Kasumi-1 (cell line): ENCODE measurements around the gene SH2D3C.
"Not testable (repeated sequence)": the region's sequence is repeated elsewhere in the genome, so short reads cannot be mapped to it uniquely, and the experiment has no call there.

Source experiments
- DNase-seq, 2 experiments: peaks; one replicate each; lab custom pipeline; 2025; lab: John Stamatoyannopoulos, UW

SH2D3C gene

GRCh38 chr9:127763918-127764384 is 14.5 kb downstream of the SH2D3C start:
- peak in 1 of 2 experiments; percentile 12 for DNase-seq

GRCh38 chr9:127762111-127762676 is 16.3 kb downstream of the SH2D3C start:
- peak; percentile 22 to 23 for DNase-seq

- no peak for DNase-seq
These were observed 16.9 kb downstream of the SH2D3C start for GRCh38 chr9:127761491-127761956.

GRCh38 chr9:127761061-127761460 is 17.4 kb downstream of the SH2D3C start:
- no peak for DNase-seq

- no peak for DNase-seq
These were observed 19.6 kb downstream of the SH2D3C start for GRCh38 chr9:127758843-127759242.

- not testable (repeated sequence) for DNase-seq
These were observed 21.7 kb downstream of the SH2D3C start for GRCh38 chr9:127756776-127757175.

GRCh38 chr9:127756233-127756632 is 22.2 kb downstream of the SH2D3C start:
- no peak for DNase-seq

GRCh38 chr9:127755061-127756060 is 23.1 kb downstream of the SH2D3C start:
- no peak for DNase-seq

GRCh38 chr9:127754099-127755060 is 24.1 kb downstream of the SH2D3C start:
- no peak for DNase-seq

- no peak for DNase-seq
These were observed 24.8 kb downstream of the SH2D3C start for GRCh38 chr9:127753622-127754021.

GRCh38 chr9:127753148-127753547 is 25.3 kb downstream of the SH2D3C start:
- DNase-seq = no peak

- DNase-seq = peak in 1 of 2 experiments; percentile 17
These were observed 27.0 kb downstream of the SH2D3C start for GRCh38 chr9:127751269-127752054.

GRCh38 chr9:127749090-127749787 is 29.2 kb downstream of the SH2D3C start:
- DNase-seq = no peak

- DNase-seq = no peak
These were observed 31.4 kb downstream of the SH2D3C start for GRCh38 chr9:127746959-127747569.

GRCh38 chr9:127744398-127745110 is 33.9 kb downstream of the SH2D3C start:
- no peak for DNase-seq

- no peak for DNase-seq
These were observed 35.9 kb downstream of the SH2D3C start for GRCh38 chr9:127742435-127743088.

GRCh38 chr9:127741831-127742434 is 36.5 kb downstream of the SH2D3C start:
- DNase-seq = no peak
